Muscle of leg (tissue), 11 donors: Measurements from ENCODE around the gene CYSRT1. TPM values are rescaled to one million over a fixed set of nuclear protein-coding genes. Genes with fewer than 3 reads are reported as not detected.

Experiments used
- DNase-seq: peaks from one replicate; pipeline ENCODE4 v3.0.0; 2013
- H3K27ac ChIP-seq: one replicate; pipeline ENCODE4 v1.5.1; 2013; ENCODE audit warnings: mild to moderate bottlenecking, low read length, control low read depth
- H3K27me3 ChIP-seq: one replicate; pipeline ENCODE4 v1.6.1; 2013; ENCODE audit warnings: low read length; ENCODE audit not compliant: control insufficient read depth, insufficient read depth
- H3K36me3 ChIP-seq: one replicate; pipeline ENCODE4 v1.6.1; 2013; ENCODE audit warnings: low read length; ENCODE audit not compliant: control insufficient read depth, insufficient read depth
- H3K4me1 ChIP-seq: one replicate; pipeline ENCODE4 v1.6.1; 2013; ENCODE audit warnings: low read length; ENCODE audit not compliant: control insufficient read depth, insufficient read depth
- H3K4me3 ChIP-seq: one replicate; pipeline ENCODE4 v1.5.1; 2013; ENCODE audit warnings: low read length, control low read depth
- H3K9me3 ChIP-seq: replicated peaks from 2 replicates; pipeline ENCODE4 v1.6.1; 2013; ENCODE audit warnings: low read depth, low read length; ENCODE audit not compliant: control insufficient read depth
- WGBS: methylation state at CpG from one replicate; pipeline ENCODE4 v1.1.5; 2013; ENCODE audit warnings: missing lambda C conversion rate; ENCODE audit not compliant: insufficient coverage; 5-methylcytosine and 5-hydroxymethylcytosine counted together
- polyA plus RNA-seq, 8 donors: library from polyadenylated mRNA; unstranded; fragments of 120-200 nt; gene quantifications; one replicate each; pipeline versions ENCODE4 v1.2.1 to v1.2.3, GENCODE V29; 2013; ENCODE audit warnings: inconsistent platforms in 1 of 8, low replicate concordance in 1 of 8; ENCODE audit not compliant: insufficient read length in 8 of 8, insufficient read depth in 1 of 8
- total RNA-seq: library from RNA; stranded (reverse); fragments of 120-200 nt; gene quantifications from one replicate; pipeline ENCODE4 v1.2.4, GENCODE V29; 2013

Gene CYSRT1
- total and polyA plus RNA-seq, 9 donors = 0.18 to 5.6 (median 3.1) TPM

- H3K27ac ChIP-seq = no peak overlapping the region
Measured at GRCh38 chr9:137273611-137274320, 48.8 kb downstream of the CYSRT1 start.

GRCh38 chr9:137275203-137275587 lies 50.2 kb downstream of the CYSRT1 start:
- H3K9me3 ChIP-seq = no peaks in the 10 kb centered on the region
- H3K36me3 ChIP-seq = peaks cover 26% of the 10 kb centered on the region
- WGBS = 81% methylated on average over 10 of the region's 10 CpGs
- H3K27me3 ChIP-seq = peaks cover 33% of the 10 kb centered on the region
- no peak overlapping the region for H3K4me3 ChIP-seq
- peak; percentile 10 for DNase-seq
- H3K4me1 ChIP-seq = peaks cover 45% of the 10 kb centered on the region
- H3K27ac ChIP-seq = no peak overlapping the region

More at GRCh38 chr9:137273611-137274320, 48.8 kb downstream of the CYSRT1 start:
- 85% methylated on average over 14 of the region's 15 CpGs for WGBS
- peaks cover 20% of the 10 kb centered on the region for H3K27me3 ChIP-seq
- H3K9me3 ChIP-seq = no peaks in the 10 kb centered on the region
- H3K4me1 ChIP-seq = peaks cover 46% of the 10 kb centered on the region
- DNase-seq = peak; percentile 12
- peaks cover 39% of the 10 kb centered on the region for H3K36me3 ChIP-seq
- H3K4me3 ChIP-seq = no peak overlapping the region

Other genes with a start within 250 kb of the CYSRT1 start
Only the 30 nearest of the 32 such genes appear.
- gene PAXX, start 232.8 kb upstream of the CYSRT1 start, total RNA-seq = 19.1 TPM
- 10 to 100 TPM; 21.2 to 31.7 (median 27.3) TPM for gene PAXX, start 232.8 kb upstream of the CYSRT1 start, polyA plus RNA-seq
- gene CLIC3, start 228.6 kb upstream of the CYSRT1 start, total RNA-seq = 0.27 TPM
- gene CLIC3, start 228.6 kb upstream of the CYSRT1 start, polyA plus RNA-seq = 1 to 10 TPM in 2 of 8 donors, under 1 TPM in 6; 0.34 to 8.4 (median 0.64) TPM
- gene ABCA2, start 196.9 kb upstream of the CYSRT1 start, total RNA-seq = 8.3 TPM
- 10 to 100 TPM; 15.9 to 24.8 (median 19.0) TPM for gene ABCA2, start 196.9 kb upstream of the CYSRT1 start, polyA plus RNA-seq
- not detected for gene FUT7, start 193.1 kb upstream of the CYSRT1 start, total RNA-seq
- under 1 TPM in 4 of 8 donors, not detected in 4; 0.05 to 0.16 (median 0.10) TPM for gene FUT7, start 193.1 kb upstream of the CYSRT1 start, polyA plus RNA-seq
- gene NPDC1, start 179.0 kb upstream of the CYSRT1 start, total RNA-seq = 32.1 TPM
- gene NPDC1, start 179.0 kb upstream of the CYSRT1 start, polyA plus RNA-seq = 10 to 100 TPM; 38.4 to 63.4 (median 44.4) TPM
- 3.7 TPM for gene ENTPD2, start 171.1 kb upstream of the CYSRT1 start, total RNA-seq
- 10 to 100 TPM in 7 of 8 donors, 1 to 10 TPM in 1; 9.6 to 20.6 (median 13.6) TPM for gene ENTPD2, start 171.1 kb upstream of the CYSRT1 start, polyA plus RNA-seq
- gene SAPCD2, start 154.6 kb upstream of the CYSRT1 start, total RNA-seq = 4.2 TPM
- 1 to 10 TPM; 3.4 to 7.2 (median 5.6) TPM for gene SAPCD2, start 154.6 kb upstream of the CYSRT1 start, polyA plus RNA-seq
- 3.1 TPM for gene UAP1L1, start 147.7 kb upstream of the CYSRT1 start, total RNA-seq
- 1 to 10 TPM; 1.8 to 3.8 (median 2.0) TPM for gene UAP1L1, start 147.7 kb upstream of the CYSRT1 start, polyA plus RNA-seq
- gene MAN1B1, start 138.2 kb upstream of the CYSRT1 start, total RNA-seq = 40.7 TPM
- gene MAN1B1, start 138.2 kb upstream of the CYSRT1 start, polyA plus RNA-seq = 10 to 100 TPM; 38.5 to 59.0 (median 45.8) TPM
- gene DPP7, start 110.4 kb upstream of the CYSRT1 start, total RNA-seq = 29.7 TPM
- 10 to 100 TPM; 23.9 to 43.9 (median 31.9) TPM for gene DPP7, start 110.4 kb upstream of the CYSRT1 start, polyA plus RNA-seq
- not detected for gene GRIN1, start 86.0 kb upstream of the CYSRT1 start, total RNA-seq
- under 1 TPM in 4 of 8 donors, not detected in 4; 0.07 to 0.17 (median 0.11) TPM for gene GRIN1, start 86.0 kb upstream of the CYSRT1 start, polyA plus RNA-seq
- gene LRRC26, start 55.1 kb upstream of the CYSRT1 start, total RNA-seq = not detected
- under 1 TPM in 1 of 8 donors, not detected in 7; 0.14 TPM for gene LRRC26, start 55.1 kb upstream of the CYSRT1 start, polyA plus RNA-seq
- not detected for gene TMEM210, start 53.1 kb upstream of the CYSRT1 start, total RNA-seq
- not detected for gene TMEM210, start 53.1 kb upstream of the CYSRT1 start, polyA plus RNA-seq
- gene ANAPC2, start 36.6 kb upstream of the CYSRT1 start, total RNA-seq = 20.4 TPM
- gene ANAPC2, start 36.6 kb upstream of the CYSRT1 start, polyA plus RNA-seq = 10 to 100 TPM; 23.5 to 41.6 (median 33.5) TPM
- 52.9 TPM for gene SSNA1, start 36.5 kb upstream of the CYSRT1 start, total RNA-seq
- 10 to 100 TPM; 60.6 to 71.5 (median 68.2) TPM for gene SSNA1, start 36.5 kb upstream of the CYSRT1 start, polyA plus RNA-seq
- gene TPRN, start 24.4 kb upstream of the CYSRT1 start, total RNA-seq = 4.6 TPM
- 10 to 100 TPM in 5 of 8 donors, 1 to 10 TPM in 3; 7.6 to 14.6 (median 10.6) TPM for gene TPRN, start 24.4 kb upstream of the CYSRT1 start, polyA plus RNA-seq
- gene TMEM203, start 19.5 kb upstream of the CYSRT1 start, total RNA-seq = 25.2 TPM
- gene TMEM203, start 19.5 kb upstream of the CYSRT1 start, polyA plus RNA-seq = 10 to 100 TPM; 34.1 to 38.2 (median 36.6) TPM
- 3.1 TPM for gene NDOR1, start 19.5 kb upstream of the CYSRT1 start, total RNA-seq
- gene NDOR1, start 19.5 kb upstream of the CYSRT1 start, polyA plus RNA-seq = 10 to 100 TPM in 1 of 8 donors, 1 to 10 TPM in 7; 5.8 to 10.8 (median 8.2) TPM
- 0.18 TPM for gene RNF208, start 2.9 kb upstream of the CYSRT1 start, total RNA-seq
- 1 to 10 TPM; 2.4 to 5.1 (median 2.8) TPM for gene RNF208, start 2.9 kb upstream of the CYSRT1 start, polyA plus RNA-seq
- gene RNF224, start 2.3 kb downstream of the CYSRT1 start, total RNA-seq = not detected
- 1 to 10 TPM in 7 of 8 donors, under 1 TPM in 1; 0.68 to 7.4 (median 2.6) TPM for gene RNF224, start 2.3 kb downstream of the CYSRT1 start, polyA plus RNA-seq
- gene SLC34A3, start 5.7 kb downstream of the CYSRT1 start, total RNA-seq = 0.04 TPM
- 1 to 10 TPM in 7 of 8 donors, under 1 TPM in 1; 0.47 to 3.6 (median 1.5) TPM for gene SLC34A3, start 5.7 kb downstream of the CYSRT1 start, polyA plus RNA-seq
- gene TUBB4B, start 16.1 kb downstream of the CYSRT1 start, total RNA-seq = 97.1 TPM
- gene TUBB4B, start 16.1 kb downstream of the CYSRT1 start, polyA plus RNA-seq = 100 to 1,000 TPM; 200 to 222 (median 217) TPM
- not detected for gene STPG3, start 26.1 kb downstream of the CYSRT1 start, total RNA-seq
- gene STPG3, start 26.1 kb downstream of the CYSRT1 start, polyA plus RNA-seq = under 1 TPM in 7 of 8 donors, not detected in 1; 0.15 to 0.79 (median 0.33) TPM
- gene NELFB, start 30.2 kb downstream of the CYSRT1 start, total RNA-seq = 25.9 TPM
- gene NELFB, start 30.2 kb downstream of the CYSRT1 start, polyA plus RNA-seq = 10 to 100 TPM; 50.4 to 57.6 (median 52.9) TPM
- gene TOR4A, start 52.6 kb downstream of the CYSRT1 start, total RNA-seq = 4.4 TPM
- gene TOR4A, start 52.6 kb downstream of the CYSRT1 start, polyA plus RNA-seq = 1 to 10 TPM; 3.6 to 9.3 (median 8.3) TPM
- gene NRARP, start 77.1 kb downstream of the CYSRT1 start, total RNA-seq = 2.5 TPM
- gene NRARP, start 77.1 kb downstream of the CYSRT1 start, polyA plus RNA-seq = 1 to 10 TPM; 3.4 to 7.5 (median 5.8) TPM
- gene EXD3, start 198.0 kb downstream of the CYSRT1 start, total RNA-seq = 9.0 TPM
- gene EXD3, start 198.0 kb downstream of the CYSRT1 start, polyA plus RNA-seq = 10 to 100 TPM in 6 of 8 donors, 1 to 10 TPM in 2; 7.4 to 19.0 (median 11.8) TPM
- 2.0 TPM for gene NOXA1, start 198.2 kb downstream of the CYSRT1 start, total RNA-seq
- gene NOXA1, start 198.2 kb downstream of the CYSRT1 start, polyA plus RNA-seq = 1 to 10 TPM in 7 of 8 donors, under 1 TPM in 1; 0.99 to 5.1 (median 2.6) TPM
- gene ENTPD8, start 216.2 kb downstream of the CYSRT1 start, total RNA-seq = 0.18 TPM
- gene ENTPD8, start 216.2 kb downstream of the CYSRT1 start, polyA plus RNA-seq = 1 to 10 TPM in 1 of 8 donors, under 1 TPM in 7; 0.35 to 1.2 (median 0.42) TPM
- 9.9 TPM for gene NSMF, start 234.2 kb downstream of the CYSRT1 start, total RNA-seq
- gene NSMF, start 234.2 kb downstream of the CYSRT1 start, polyA plus RNA-seq = 10 to 100 TPM; 16.1 to 31.1 (median 23.0) TPM